Putamen (tissue), 1 donor: ENCODE results near the gene PNMA8C.
"Not testable (repeated sequence)": the region's sequence is repeated elsewhere in the genome, so short reads cannot be mapped to it uniquely, and the experiment has no call there.

Experiments used
- DNase-seq: peaks from one replicate; pipeline ENCODE4 v3.0.0-alpha.2; 2016; ENCODE audit warnings: low spot score

PNMA8C gene

DNA sequence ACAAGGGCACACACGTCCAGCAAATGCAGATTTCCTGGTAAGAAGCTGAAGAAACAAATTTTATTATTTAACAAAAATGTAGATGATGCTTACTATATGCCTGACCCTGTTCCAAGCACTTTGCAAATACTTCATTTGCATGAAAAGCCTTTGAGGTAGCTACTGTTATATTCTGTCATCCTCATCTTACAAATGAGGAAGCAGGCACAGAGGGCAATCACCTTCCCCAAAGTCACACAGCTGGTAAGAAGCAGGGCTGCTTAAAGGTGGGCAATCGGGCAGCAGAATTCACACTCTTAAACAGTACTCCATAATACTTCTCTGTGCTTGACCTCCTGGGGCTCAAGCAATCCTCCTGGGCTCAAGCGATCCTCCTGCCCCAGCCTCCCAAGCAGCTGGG is 18.3 kb upstream of the PNMA8C start:
- DNase-seq: no peak

DNA sequence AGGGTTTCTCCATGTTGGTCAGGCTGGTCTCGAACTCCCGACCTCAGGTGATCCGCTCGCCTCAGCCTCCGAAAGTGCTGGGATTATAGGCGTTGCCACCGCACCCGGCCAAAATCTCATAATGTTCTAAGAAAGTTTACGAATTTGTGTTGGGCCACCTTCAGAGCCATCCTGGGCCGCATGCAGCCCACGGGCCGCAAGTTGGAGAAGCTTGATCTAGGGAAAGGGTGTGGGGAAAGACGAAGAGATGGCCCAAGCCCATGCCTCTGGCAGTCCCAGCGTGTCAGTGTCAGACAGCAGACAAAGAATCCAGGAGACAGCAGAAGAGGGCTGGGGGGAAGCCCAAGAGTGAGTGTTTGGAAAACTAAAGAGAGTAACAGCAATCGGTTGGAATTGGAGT is 17.3 kb upstream of the PNMA8C start:
- DNase-seq: no peak

GRCh38 chr19:46442808-46443450 is 14.2 kb upstream of the PNMA8C start:
- no peak for DNase-seq

- no peak for DNase-seq
Observed at GRCh38 chr19:46441866-46442265, 13.1 kb upstream of the PNMA8C start.

GRCh38 chr19:46435689-46436088 is 7.0 kb upstream of the PNMA8C start:
- not testable (repeated sequence) for DNase-seq

DNA sequence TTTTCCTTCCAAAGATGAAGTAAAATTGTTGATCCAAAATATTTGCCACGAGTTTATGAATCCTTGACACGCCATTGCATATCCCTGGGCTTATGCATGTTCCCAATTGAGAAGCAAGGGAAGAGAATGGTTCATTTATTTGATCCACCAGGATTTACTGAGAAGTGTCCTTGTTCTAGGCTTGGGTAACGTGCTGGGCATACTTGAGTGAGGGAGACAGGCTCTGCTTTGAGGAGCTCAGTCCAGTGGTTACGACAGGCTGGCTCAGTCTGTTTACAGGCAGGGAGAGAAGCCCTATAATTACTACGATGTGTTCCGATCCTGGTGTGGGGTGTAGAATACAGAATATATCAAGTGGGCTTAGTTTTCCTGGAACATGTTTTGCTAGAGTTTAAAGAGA is 6.3 kb upstream of the PNMA8C start:
- peak; percentile 90 for DNase-seq

- not testable (repeated sequence) for DNase-seq
Observed at GRCh38 chr19:46433470-46433869, 4.7 kb upstream of the PNMA8C start.

- no peak for DNase-seq
Observed at GRCh38 chr19:46431824-46432223, 3.1 kb upstream of the PNMA8C start.

DNA sequence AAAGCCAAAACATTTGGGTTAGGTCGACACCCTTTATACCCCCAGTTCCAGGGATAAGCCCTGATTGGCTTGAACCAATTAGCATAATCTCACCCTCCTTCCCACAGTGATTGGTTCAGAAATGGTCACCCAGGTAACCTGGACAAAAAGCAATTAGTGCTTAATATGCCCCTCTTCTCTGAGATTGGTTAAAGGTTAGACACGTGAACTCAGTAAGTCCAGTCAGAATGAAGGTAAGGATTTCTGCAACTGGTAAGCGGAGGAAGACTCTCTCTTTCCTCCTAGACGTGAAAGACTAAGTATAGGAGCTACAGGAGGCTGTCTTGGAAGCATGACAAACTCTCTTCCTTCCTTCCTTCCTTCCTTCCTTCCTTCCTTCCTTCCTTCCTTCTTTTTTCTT is 1.3 kb upstream of the PNMA8C start:
- no peak for DNase-seq

GRCh38 chr19:46427518-46428045 is 1.2 kb downstream of the PNMA8C start:
- no peak for DNase-seq

- peak; percentile 84 for DNase-seq
Observed at GRCh38 chr19:46426506-46427162, 2.1 kb downstream of the PNMA8C start.

DNA sequence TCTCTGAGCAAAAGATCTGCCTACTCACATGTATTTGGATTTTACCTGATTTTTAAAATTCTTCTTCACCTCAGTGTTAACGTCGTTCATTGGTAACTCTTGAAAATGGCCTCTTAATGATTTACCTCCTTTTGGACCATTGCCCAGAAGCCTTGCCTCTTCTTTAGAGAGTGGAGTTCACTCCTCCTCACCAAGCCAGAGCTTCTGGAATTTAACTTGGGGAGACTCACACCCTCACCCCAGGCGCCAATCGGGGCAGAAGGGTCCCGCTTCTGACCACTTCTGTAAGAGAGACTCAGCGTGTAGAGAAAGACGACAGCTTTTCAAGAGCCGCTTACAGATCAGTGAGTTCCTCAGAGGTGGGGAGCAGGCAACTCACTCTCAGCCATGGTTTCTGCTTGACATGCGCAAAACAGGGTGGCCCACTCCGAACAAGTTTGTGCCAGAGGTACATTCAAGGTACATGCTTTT is 2.7 kb downstream of the PNMA8C start:
- DNase-seq: no peak

DNA sequence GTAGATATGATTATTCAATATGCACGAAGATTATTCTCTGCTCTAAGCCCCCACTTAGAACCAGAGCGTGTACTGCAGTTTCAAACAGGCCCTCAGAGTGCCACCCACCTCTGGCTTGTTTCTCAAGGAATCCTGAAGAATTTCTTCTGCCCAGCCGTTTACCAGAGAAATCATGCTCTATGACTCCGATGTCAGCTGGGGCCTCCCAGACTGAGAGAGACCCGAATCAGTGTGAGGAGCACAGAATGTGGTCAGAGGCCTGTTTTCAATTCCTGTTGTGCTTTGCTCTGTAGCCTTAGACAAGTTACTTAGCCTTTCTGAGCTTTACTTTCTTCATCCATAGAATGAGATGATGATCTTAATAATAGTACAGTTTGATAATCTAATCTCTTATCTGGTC is 5.5 kb downstream of the PNMA8C start:
- no peak for DNase-seq

DNA sequence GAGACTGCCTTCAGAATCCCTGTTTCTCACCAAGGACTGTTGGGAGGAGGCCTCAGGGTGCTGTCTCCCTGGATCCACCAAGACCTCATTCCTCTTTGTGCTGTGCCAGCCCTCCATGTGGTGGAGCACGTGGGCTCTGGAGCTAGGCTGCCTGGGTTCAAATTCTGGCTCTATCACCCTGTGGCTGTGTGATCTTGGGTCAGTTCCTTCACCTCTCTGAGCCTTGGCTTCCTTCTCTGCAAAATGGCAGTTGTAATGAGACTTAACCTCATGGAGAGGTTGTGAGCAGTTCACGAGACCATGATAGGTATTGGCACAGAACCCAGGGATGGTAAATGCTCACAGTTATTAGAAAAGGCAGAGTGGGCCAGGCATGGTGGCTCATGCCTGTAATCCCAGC is 6.4 kb downstream of the PNMA8C start:
- DNase-seq: no peak

- DNase-seq: no peak
Observed at GRCh38 chr19:46420056-46420455, 8.7 kb downstream of the PNMA8C start.

DNA sequence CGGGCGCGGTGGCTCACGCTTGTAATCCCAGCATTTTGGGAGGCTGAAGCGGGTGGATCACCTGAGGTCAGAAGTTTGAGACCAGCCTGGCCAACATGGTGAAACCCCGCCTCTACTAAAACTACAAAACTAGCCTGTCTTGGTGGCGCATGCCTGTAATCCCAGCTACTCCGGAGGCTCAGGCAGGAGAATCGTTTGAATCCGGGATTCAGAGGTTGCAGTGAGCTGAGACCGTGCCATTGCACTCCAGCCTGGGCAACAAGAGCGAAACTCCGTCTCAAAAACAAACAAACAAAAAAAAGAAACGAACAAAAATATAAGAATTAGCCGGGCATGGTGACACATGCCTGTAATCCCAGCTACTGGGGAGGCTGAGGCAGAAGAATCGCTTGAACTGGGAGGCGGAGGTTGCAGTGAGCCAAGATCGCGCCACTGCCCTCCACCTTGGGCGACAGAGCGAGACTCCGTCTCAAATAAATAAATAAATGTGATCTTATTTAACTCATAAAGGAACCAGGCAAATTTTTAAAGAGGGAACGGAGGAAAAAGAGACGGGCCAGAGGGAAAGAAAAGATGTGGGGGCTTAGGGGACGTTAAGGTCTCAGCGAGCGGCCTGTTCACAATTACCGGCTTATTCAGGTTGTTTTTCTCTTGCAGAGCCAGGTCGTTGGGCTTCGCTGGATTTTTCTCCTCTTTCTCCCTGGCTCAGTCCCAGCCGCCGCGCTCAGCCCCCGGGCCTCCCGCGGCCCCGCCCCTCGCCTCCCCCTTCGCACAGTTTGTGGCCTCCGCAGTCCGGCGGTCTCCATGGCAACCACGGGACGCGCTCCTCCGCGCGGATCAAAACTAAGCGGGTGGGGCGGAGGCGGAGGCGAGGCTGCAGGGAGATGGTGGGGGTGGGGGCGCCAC is 12.7 kb downstream of the PNMA8C start:
- peak; percentile 73 for DNase-seq

DNA sequence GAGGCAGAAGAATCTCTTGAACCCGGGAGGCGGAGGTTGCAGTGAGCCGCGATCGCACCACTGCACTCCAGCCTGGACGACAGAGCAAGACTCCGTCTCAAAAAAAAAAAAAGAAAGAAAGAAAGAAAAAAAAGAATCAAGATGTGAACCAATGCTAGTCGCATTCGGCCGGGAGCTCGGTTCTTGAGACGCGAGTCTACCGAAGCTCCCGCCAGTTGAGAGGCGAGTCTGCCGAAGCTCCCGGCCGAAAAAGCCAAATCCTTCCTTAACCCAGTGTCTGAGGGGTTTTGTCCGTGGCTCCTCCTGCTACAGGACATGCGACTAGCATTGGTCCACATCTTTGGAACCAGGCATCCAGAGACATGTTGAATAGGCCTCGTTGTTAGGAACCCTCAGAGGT is 13.8 kb downstream of the PNMA8C start:
- DNase-seq: not testable (repeated sequence)

- no peak for DNase-seq
Observed at GRCh38 chr19:46413262-46414031, 15.3 kb downstream of the PNMA8C start, which contains the start of gene CCDC8. CCDC8 (minus strand) TSS chr19:46413564; CDS start chr19:46412810, 754 bp downstream.

DNA sequence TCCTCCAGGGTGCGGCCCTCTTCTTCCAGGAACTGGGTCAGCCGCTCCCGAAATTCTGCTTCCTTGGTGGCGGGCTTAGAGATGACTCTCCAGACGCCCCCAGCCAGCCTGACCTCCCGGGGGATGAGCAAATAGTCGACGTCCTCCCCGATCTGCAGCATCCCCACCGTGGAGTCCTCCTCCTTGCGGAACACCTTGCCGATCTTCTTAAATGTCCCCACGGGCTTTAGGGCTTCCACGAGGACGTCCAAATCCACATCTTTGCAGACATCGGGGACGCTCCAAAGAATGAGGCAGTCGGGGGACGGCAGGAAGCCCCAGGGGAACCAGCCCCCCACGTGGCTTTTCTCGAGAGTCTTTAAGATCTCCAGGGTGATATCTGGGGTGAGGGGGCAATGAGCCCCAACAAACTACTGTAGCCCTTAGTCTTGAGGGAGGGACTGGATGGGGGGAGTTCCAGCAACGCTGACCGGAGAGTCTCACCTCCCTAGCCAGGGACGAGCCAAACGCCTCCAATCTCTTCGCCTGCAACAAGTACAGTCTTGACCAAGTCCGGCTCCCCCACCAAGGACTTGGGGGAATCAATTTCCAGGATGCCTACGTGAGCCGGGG is 16.0 kb downstream of the PNMA8C start:
- DNase-seq: no peak

- DNase-seq: no peak
Observed at GRCh38 chr19:46411925-46412649, 16.6 kb downstream of the PNMA8C start.
